Stomach smooth muscle (tissue), 2 donors: ENCODE results near the gene ACAD8.

ENCODE experiments used
- H3K27ac ChIP-seq: one replicate; pipeline ENCODE4 v1.7.0; 2013; ENCODE audit warnings: mild to moderate bottlenecking, low read length, inconsistent platforms
- H3K27me3 ChIP-seq, 2 donors: one replicate each; pipeline ENCODE4 v1.7.0; 2013; ENCODE audit warnings: low read length in 2 of 2; ENCODE audit not compliant: insufficient read depth in 2 of 2, control insufficient read depth in 1 of 2
- H3K36me3 ChIP-seq, 2 donors: one replicate each; pipeline ENCODE4 v1.7.0; 2013; ENCODE audit warnings: low read length in 2 of 2; ENCODE audit not compliant: control insufficient read depth in 2 of 2, insufficient read depth in 2 of 2
- H3K4me1 ChIP-seq: one replicate; pipeline ENCODE4 v1.7.0; 2013; ENCODE audit warnings: low read length; ENCODE audit not compliant: control insufficient read depth, insufficient read depth
- H3K4me3 ChIP-seq, 2 donors: one replicate each; pipeline ENCODE4 v1.7.0; 2013; ENCODE audit warnings: low read length in 2 of 2
- H3K9ac ChIP-seq, 2 donors: one replicate each; pipeline ENCODE4 v1.7.0; 2013; ENCODE audit warnings: low read length in 2 of 2, mild to moderate bottlenecking in 1 of 2
- H3K9me3 ChIP-seq, 2 donors: one replicate each; pipeline ENCODE4 v1.7.0; 2013; ENCODE audit warnings: low read length in 2 of 2; ENCODE audit not compliant: control insufficient read depth in 2 of 2
- donor health status: healthy.
- donor health status: Pancreatic carcinoma.

Gene ACAD8

DNA sequence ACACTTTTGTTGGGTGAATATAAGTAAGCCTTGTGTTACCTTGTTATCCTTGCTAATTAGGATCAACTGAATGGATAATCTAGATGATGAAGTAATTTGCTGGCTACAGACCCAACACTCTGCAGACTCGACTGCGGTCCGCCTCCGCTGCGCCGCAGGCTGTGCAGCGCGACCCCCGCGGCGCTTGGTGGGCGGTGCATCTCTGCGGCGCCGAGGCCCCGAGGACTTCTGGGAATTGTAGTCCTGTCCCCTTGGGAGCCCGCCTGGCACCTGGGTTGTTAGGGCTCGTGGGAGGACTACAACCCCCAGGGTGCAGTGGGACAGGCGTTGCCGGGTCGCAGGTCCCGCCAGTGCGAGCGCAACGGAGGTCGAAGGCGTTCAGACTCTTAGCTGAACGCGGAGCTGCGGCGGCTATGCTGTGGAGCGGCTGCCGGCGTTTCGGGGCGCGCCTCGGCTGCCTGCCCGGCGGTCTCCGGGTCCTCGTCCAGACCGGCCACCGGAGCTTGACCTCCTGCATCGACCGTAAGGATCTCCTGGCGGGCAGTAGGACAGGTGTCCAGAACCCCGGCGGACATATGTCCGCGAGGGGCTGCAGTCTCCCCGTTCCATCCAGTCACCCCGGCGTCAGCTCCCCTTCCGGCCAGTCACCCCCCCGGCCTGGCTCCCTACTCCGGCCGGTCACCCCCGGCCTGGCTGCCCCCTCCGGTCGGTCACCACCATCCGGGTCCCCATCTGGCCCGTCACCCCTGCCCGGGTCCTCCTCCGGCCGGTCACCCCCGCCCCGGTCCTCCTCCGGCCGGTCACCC is at the start of gene ACAD8, which contains the start of gene THYN1:
TSS of gene ACAD8 (plus strand) at position 381 of the 806 bp plus-strand sequence. CDS start at position 414, 33 bp downstream.
TSS of gene THYN1 (minus strand) at position 165 of the 806 bp plus-strand sequence. CDS start 470 bp downstream, outside the sequence.
- Histone ChIP-seq H3K9me3 (no peaks in the 10 kb centered on the region), H3K4me3 (peak within 1 kb of the TSS; percentile 89 to 99), H3K4me1 (peaks cover 6% of the 10 kb centered on the region), H3K9ac (peak within 1 kb of the TSS; percentile 63 to 83), H3K27ac (peak within 1 kb of the TSS; percentile 75), H3K36me3 (peaks cover 28 to 30% of the 10 kb centered on the region in 2 donors), H3K27me3 (no peaks in the 10 kb centered on the region)

DNA sequence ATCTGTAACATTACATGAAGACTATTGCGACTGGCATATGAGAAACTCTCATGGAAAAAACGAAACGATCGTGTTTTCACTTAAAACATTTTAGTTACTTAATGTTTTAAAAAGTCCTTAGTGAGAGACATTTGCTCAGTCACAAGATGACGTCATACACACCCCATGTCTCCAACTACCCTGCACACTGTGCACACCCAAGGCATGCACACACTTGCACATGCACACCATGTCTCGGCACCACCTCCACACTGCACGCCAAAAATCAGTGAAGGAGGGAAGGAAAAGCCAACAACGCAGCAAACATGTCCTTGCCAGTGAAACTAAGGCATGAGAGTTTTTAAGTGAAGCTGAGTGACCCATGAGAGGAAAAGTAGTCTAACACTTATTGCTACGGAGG is 47.6 kb upstream of the ACAD8 start:
- peaks cover 21 to 31% of the 10 kb centered on the region in 2 donors for H3K36me3 ChIP-seq
- H3K9ac ChIP-seq: no peak overlapping the region

DNA sequence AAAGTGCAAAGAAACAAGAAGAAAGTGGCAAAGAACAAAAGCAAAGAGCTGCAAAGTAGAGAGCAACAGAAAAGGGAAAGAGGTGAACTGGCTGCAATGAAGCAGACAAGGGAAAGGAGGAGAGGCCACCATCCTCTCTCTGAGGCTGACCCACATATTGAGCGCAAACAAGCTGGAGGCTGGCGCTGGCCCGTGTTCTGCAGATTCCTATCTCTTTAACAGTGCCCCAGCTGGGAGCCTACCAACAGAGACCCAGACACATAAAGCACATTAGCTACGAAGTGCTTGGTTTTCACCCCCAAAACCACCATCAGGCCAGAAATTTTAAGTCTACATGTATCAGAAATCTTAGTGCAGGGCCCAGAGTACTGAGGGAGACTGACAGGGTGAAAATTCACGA is 47.2 kb upstream of the ACAD8 start:
- H3K27ac ChIP-seq: no peak overlapping the region
- H3K9ac ChIP-seq: no peak overlapping the region
- H3K9me3 ChIP-seq: no peaks in the 10 kb centered on the region
- H3K4me1 ChIP-seq: no peaks in the 10 kb centered on the region
- peaks cover 21 to 30% of the 10 kb centered on the region in 2 donors for H3K36me3 ChIP-seq
- no peaks in the 10 kb centered on the region for H3K27me3 ChIP-seq
- H3K4me3 ChIP-seq: no peak overlapping the region

More for the DNA sequence above, 47.6 kb upstream of the ACAD8 start:
- Histone ChIP-seq H3K9me3 (no peaks in the 10 kb centered on the region), H3K4me1 (no peaks in the 10 kb centered on the region), H3K27ac (no peak overlapping the region), H3K4me3 (no peak overlapping the region), H3K27me3 (no peaks in the 10 kb centered on the region)

DNA sequence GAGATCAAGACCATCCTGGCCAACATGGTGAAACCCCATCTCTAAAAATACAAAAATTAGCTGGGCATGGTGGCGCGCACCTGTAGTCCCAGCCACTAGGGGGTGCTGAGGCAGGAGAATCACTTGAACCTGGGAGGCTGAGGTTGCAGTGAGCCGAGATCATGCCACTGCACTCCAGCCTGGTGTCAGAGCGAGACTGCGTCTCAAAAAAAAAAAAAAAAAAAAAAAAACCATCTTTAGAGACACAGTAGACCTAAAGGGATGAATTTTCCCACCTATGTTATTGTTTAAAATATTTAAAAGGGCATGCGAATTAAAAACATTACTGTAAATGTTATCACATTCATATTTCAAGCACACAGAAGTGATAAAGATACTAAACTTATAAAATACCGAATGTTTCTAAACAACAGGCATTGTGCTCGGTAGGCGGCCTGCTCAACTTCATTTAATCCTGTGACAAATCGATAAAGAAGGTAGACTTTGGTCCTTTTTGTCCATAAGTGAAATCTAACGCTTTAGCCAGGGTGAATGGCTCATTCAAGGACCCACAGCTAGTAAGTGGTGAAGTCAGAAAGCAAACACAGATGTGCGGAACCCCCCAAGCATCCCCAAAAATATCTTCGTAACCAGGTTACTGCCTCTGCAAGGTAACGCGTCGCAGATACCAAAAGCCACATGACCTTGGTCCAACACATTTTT is 45.7 kb upstream of the ACAD8 start:
- Histone ChIP-seq H3K36me3 (peaks cover 19 to 23% of the 10 kb centered on the region in 2 donors), H3K27me3 (no peaks in the 10 kb centered on the region), H3K27ac (no peak overlapping the region), H3K9ac (no peak overlapping the region), H3K9me3 (no peaks in the 10 kb centered on the region), H3K4me1 (no peaks in the 10 kb centered on the region), H3K4me3 (no peak overlapping the region)

DNA sequence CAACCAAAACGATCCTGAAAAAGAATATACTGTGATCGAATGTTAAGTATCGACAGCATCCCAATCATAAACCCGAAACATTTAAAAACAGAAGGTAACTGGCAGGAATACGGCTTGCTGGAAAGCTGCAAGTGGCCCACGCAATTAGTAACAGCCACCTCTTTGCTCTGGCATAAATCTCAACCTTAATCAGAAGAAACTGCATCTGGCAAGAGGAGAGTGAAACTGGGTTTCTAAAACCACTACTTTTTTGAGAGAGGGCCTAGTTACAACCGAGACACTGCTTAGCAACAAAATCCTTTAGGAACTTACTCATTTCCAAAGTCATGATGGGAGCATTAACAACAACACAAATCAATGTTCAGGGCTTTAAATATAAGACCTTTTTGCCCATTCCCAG is 37.5 kb upstream of the ACAD8 start:
- peaks cover 4 to 5% of the 10 kb centered on the region in 2 donors for H3K36me3 ChIP-seq
- no peaks in the 10 kb centered on the region for H3K9me3 ChIP-seq
- H3K9ac ChIP-seq: no peak overlapping the region
- H3K4me1 ChIP-seq: no peaks in the 10 kb centered on the region
- no peak overlapping the region for H3K27ac ChIP-seq
- H3K27me3 ChIP-seq: no peaks in the 10 kb centered on the region
- no peak overlapping the region for H3K4me3 ChIP-seq

DNA sequence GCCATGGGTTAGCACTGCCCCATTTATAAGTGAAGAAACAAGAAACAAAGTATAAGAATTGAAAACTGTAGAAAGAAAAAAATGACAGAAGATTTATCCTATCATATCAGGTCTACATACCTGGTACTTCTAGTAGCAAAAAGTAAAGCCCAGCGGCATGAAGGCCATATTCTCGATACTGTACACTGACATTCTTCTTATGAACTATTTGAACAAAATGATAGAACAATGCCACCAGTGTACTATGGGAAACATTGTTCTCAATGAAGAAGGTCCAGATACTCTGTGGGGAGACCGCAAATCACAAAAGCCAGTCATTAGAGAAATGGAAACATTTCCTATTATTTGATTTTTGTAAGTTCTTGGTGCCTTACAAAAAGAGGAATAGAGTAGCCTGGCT is 36.6 kb upstream of the ACAD8 start:
- H3K9me3 ChIP-seq: no peaks in the 10 kb centered on the region
- no peaks in the 10 kb centered on the region for H3K4me1 ChIP-seq
- H3K27ac ChIP-seq: no peak overlapping the region
- H3K9ac ChIP-seq: no peak overlapping the region
- no peaks in the 10 kb centered on the region for H3K27me3 ChIP-seq
- no peak overlapping the region for H3K4me3 ChIP-seq
- H3K36me3 ChIP-seq: peaks cover 4 to 5% of the 10 kb centered on the region in 2 donors

DNA sequence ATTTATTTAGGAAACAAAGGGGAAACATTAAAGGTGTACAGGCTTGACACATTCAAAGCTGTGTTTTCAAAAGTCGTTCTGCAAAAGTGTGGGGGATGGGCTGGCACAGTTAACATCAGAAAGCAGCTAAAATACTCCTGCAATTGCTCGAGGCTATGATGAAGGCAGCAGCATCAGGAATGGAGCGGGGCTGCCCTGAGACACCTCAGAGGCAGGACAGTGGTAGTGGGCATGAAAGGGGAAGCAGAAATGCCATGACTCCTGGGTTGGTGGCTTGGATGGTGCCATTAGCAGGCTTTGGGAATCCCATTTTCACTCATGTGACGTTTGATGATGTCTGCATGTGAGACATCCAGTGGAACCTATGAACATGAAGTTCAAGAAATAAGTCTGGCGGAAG is 30.2 kb upstream of the ACAD8 start:
- peaks cover 0 to 5% of the 10 kb centered on the region in 2 donors for H3K36me3 ChIP-seq
- H3K9me3 ChIP-seq: no peaks in the 10 kb centered on the region
- H3K27ac ChIP-seq: no peak overlapping the region
- peak overlapping the region in 1 of 2 donors; percentile 87 for H3K9ac ChIP-seq
- H3K4me1 ChIP-seq: peaks cover 25% of the 10 kb centered on the region
- no peaks in the 10 kb centered on the region for H3K27me3 ChIP-seq
- H3K4me3 ChIP-seq: peak overlapping the region; percentile 79 to 96

DNA sequence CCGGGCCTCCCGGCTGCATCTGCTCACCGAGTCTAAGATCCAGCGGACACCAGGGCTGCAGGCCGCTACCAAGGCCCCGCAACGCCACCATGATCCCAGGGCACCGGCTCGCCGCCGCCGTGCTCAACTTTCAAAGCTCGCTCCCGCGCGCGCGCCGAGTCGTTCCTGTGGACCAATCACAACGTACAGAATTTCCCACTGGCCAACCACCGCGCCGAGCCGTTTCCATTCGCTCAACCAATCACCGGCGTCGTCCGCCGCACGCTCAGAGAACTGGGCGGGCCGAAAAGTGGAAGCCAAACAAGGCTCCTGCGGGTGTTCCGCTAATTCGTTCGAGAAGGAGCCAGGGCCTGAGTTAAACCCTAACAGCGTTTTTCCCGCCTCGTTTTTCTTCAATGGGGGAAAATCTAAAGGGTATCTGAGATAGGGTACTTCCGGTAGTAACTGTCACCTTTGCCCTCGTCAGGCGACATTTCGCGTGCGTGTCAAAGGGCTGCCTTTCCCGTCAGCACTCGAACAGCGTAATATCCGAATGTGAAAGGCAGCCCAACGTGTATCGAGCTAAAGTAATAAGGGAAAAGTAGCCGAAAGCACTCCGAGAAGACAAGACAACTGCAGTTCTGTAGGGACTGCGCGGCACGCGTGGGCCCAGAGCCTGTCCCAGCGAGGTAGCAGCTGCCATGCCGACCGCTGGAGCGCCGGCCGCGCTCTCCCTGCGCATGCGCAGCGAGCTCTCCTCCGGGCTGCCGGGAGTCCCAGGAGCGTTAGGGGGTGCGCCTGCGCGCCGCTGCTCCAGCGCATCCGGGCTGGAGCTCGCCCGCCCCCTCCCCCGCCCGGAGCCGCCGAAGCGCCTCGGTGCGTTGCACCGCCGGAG is 29.3 kb upstream of the ACAD8 start, which contains the start of the genes NCAPD3 and VPS26B:
TSS of gene NCAPD3 (minus strand) at position 132 of the 874 bp plus-strand sequence. CDS start at position 91, 41 bp downstream.
TSS of gene VPS26B (plus strand) at position 836 of the 874 bp plus-strand sequence. CDS start 452 bp downstream, outside the sequence.
- H3K4me3 ChIP-seq: peak within 1 kb of the TSS; percentile 86 to 96
- H3K27me3 ChIP-seq: no peaks in the 10 kb centered on the region
- H3K9me3 ChIP-seq: no peaks in the 10 kb centered on the region
- peaks cover 25% of the 10 kb centered on the region for H3K4me1 ChIP-seq
- peak within 1 kb of the TSS; percentile 93 for H3K27ac ChIP-seq
- peaks cover 0 to 3% of the 10 kb centered on the region in 2 donors for H3K36me3 ChIP-seq
- peak within 1 kb of the TSS; percentile 87 to 94 for H3K9ac ChIP-seq

DNA sequence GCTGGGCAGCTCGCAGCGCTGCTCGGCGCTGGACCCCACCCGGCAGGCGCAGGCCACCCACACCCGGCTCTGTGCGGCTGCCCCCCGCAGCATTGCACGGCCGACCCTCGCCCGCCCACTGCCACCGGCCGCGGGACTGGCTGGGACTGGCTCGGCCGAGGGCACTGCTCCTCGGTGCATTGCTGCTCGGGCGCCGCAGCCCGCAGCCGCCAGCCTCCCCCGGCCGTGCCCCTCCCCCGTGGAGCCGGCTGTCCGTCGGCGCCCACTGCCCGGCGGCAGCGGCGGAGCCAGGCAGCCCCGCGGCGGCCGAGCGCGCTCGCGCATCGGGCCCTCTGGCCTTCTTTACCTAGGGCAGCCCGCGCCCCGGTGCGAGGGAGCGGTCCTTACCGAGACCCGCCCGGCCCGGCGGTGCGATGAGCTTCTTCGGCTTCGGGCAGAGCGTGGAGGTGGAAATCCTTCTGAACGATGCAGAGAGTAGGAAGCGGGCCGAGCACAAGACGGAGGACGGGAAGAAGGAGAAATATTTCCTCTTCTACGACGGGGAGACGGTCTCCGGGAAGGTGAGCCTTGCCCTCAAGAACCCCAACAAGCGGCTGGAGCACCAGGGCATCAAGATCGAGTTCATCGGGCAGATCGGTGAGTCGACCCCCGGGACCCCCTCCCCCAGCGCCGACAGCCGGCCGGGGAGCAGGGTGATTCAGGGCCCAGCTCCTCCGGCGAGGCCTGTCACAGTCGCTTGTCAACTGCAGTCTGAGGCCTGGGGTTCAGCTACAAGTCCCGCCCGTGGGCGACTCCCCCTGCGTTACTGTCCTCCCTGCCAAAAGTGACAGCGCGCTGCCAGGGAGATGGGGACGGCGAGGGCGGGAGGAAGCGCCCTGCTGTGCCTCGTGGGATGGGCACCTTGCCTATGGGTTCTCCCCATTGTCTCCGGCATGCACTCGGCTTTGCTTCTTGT is 28.4 kb upstream of the ACAD8 start:
- Histone ChIP-seq H3K4me1 (peaks cover 28% of the 10 kb centered on the region), H3K9ac (peak overlapping the region; percentile 83 to 87), H3K27ac (peak overlapping the region; percentile 93), H3K4me3 (peak overlapping the region; percentile 86 to 96), H3K9me3 (no peaks in the 10 kb centered on the region), H3K36me3 (no peaks in the 10 kb centered on the region), H3K27me3 (no peaks in the 10 kb centered on the region)
